Muscle of leg (tissue), 11 donors: ENCODE measurements around the gene TIPRL. TPM values are rescaled to one million over a fixed set of nuclear protein-coding genes. Genes with fewer than 3 reads are reported as not detected.
"Not testable (repeated sequence)": the region's sequence is repeated elsewhere in the genome, so short reads cannot be mapped to it uniquely, and the experiment has no call there.

Experiments
- DNase-seq: peaks from one replicate; pipeline ENCODE4 v3.0.0; 2013
- H3K27ac ChIP-seq: one replicate; pipeline ENCODE4 v1.5.1; 2013; ENCODE audit warnings: mild to moderate bottlenecking, low read length, control low read depth
- H3K27me3 ChIP-seq: one replicate; pipeline ENCODE4 v1.6.1; 2013; ENCODE audit warnings: low read length; ENCODE audit not compliant: control insufficient read depth, insufficient read depth
- H3K36me3 ChIP-seq: one replicate; pipeline ENCODE4 v1.6.1; 2013; ENCODE audit warnings: low read length; ENCODE audit not compliant: control insufficient read depth, insufficient read depth
- H3K4me1 ChIP-seq: one replicate; pipeline ENCODE4 v1.6.1; 2013; ENCODE audit warnings: low read length; ENCODE audit not compliant: control insufficient read depth, insufficient read depth
- H3K4me3 ChIP-seq: one replicate; pipeline ENCODE4 v1.5.1; 2013; ENCODE audit warnings: low read length, control low read depth
- H3K9me3 ChIP-seq: replicated peaks from 2 replicates; pipeline ENCODE4 v1.6.1; 2013; ENCODE audit warnings: low read depth, low read length; ENCODE audit not compliant: control insufficient read depth
- WGBS: methylation state at CpG from one replicate; pipeline ENCODE4 v1.1.5; 2013; ENCODE audit warnings: missing lambda C conversion rate; ENCODE audit not compliant: insufficient coverage; 5-methylcytosine and 5-hydroxymethylcytosine counted together
- polyA plus RNA-seq, 8 donors: library from polyadenylated mRNA; unstranded; fragments of 120-200 nt; gene quantifications; one replicate each; pipeline versions ENCODE4 v1.2.1 to v1.2.3, GENCODE V29; 2013; ENCODE audit warnings: inconsistent platforms in 1 of 8, low replicate concordance in 1 of 8; ENCODE audit not compliant: insufficient read length in 8 of 8, insufficient read depth in 1 of 8
- total RNA-seq: library from RNA; stranded (reverse); fragments of 120-200 nt; gene quantifications from one replicate; pipeline ENCODE4 v1.2.4, GENCODE V29; 2013

Gene TIPRL
- total and polyA plus RNA-seq, 9 donors = 26.2 to 36.1 (median 32.4) TPM

- Histone ChIP-seq H3K4me3 (no peak overlapping the region), H3K36me3 (peaks cover 8% of the 10 kb centered on the region), H3K9me3 (no peaks in the 10 kb centered on the region), H3K27ac (no peak overlapping the region), H3K4me1 (no peaks in the 10 kb centered on the region), H3K27me3 (no peaks in the 10 kb centered on the region)
- DNase-seq = peak; percentile 59
- no CpG with 5 or more reads among the region's 1 CpG for WGBS
Measured at GRCh38 chr1:168202941-168203654, 24.3 kb downstream of the TIPRL start.

DNA sequence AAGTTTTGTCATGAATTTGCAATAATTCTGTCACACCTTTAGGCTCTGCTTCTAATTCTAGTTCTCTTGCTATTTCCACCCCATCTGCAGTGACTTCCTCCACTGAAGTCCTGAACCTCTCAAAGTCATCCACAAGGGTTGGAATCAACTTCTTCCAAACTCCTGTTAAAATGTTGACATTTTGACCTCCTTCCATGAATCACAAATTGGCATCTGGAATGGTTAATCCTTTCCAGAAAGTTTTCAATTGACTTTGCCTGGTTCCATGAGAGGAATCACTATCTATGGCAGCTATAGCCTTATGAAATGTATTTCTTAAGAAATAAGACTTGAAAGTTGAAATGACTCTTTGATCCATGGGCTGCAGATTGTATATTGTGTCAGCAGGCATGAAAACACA is 27.3 kb downstream of the TIPRL start:
- Histone ChIP-seq H3K4me3 (no peak overlapping the region), H3K4me1 (no peaks in the 10 kb centered on the region), H3K36me3 (no peaks in the 10 kb centered on the region)

DNA sequence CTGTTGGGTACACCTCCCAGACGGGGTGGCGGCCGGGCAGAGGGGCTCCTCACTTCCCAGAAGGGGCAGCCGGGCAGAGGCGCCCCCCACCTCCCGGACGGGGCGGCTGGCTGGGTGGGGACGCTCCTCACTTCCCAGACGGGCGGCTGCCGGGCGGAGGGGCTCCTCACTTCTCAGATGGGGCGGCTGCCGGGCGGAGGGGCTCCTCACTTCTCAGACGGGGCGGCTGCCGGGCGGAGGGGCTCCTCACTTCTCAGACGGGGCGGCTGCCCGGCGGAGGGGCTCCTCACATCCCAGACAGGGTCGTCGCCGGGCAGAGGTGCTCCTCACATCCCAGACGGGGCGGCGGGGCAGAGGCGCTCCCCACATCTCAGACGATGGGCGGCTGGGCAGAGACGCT is 28.9 kb downstream of the TIPRL start:
- WGBS = 100% methylated on average over 9 of the region's 34 CpGs

More for the DNA sequence above, 27.3 kb downstream of the TIPRL start:
- H3K27ac ChIP-seq = no peak overlapping the region
- H3K9me3 ChIP-seq = no peaks in the 10 kb centered on the region
- DNase-seq = no peak
- H3K27me3 ChIP-seq = no peaks in the 10 kb centered on the region

DNA sequence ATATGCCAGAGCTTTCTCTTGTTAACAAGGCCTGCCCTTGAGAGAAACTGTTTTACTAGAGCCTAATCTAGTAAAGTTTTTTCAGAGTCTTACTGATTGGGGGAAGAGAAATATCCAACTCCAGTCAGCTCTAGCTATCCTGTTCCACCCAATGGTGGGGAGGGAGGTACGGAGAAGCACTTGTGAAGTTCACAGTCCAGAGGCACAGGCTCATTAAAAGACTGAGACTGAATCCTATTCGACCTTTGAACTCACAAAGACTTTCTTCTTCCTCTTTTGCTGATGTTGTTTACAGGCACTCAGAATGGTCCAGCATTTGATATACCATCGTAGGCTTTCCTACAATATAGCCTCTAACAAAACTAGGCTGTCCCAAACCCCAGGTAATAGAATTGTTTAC is 31.6 kb downstream of the TIPRL start:
- no peaks in the 10 kb centered on the region for H3K36me3 ChIP-seq
- H3K4me1 ChIP-seq = no peaks in the 10 kb centered on the region
- H3K27ac ChIP-seq = no peak overlapping the region
- no CpG with 5 or more reads among the region's 3 CpGs for WGBS
- H3K27me3 ChIP-seq = no peaks in the 10 kb centered on the region
- peaks cover 3% of the 10 kb centered on the region for H3K9me3 ChIP-seq
- no peak for DNase-seq
- no peak overlapping the region for H3K4me3 ChIP-seq

More for the DNA sequence above, 28.9 kb downstream of the TIPRL start:
- H3K9me3 ChIP-seq, H3K4me1 ChIP-seq, DNase-seq, H3K4me3 ChIP-seq, H3K27ac ChIP-seq, H3K36me3 ChIP-seq, H3K27me3 ChIP-seq: not testable (repeated sequence)

DNA sequence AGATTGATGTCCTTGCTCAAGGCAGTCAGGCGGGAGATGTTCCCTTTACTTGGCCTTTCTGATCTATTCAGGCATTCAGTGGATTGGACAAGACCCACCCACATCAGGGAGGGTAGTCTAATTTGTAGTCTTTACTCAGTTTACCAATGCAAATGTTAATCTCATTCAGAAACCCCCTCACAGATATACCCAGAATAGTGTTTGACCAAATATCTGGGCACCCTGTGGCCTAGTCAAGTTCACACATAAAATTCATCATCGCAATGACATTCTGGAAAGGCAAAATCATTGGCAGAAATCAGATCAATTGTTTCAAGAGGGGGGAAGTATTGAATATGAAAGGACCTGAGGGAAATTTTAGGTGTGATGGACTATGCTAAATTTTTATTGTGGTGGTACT is 34.6 kb downstream of the TIPRL start:
- H3K27me3 ChIP-seq = no peaks in the 10 kb centered on the region
- no peaks in the 10 kb centered on the region for H3K4me1 ChIP-seq
- H3K4me3 ChIP-seq = no peak overlapping the region
- H3K9me3 ChIP-seq = peaks cover 3% of the 10 kb centered on the region
- DNase-seq = no peak
- no peaks in the 10 kb centered on the region for H3K36me3 ChIP-seq
- no peak overlapping the region for H3K27ac ChIP-seq
- no CpG with 5 or more reads among the region's 2 CpGs for WGBS

DNA sequence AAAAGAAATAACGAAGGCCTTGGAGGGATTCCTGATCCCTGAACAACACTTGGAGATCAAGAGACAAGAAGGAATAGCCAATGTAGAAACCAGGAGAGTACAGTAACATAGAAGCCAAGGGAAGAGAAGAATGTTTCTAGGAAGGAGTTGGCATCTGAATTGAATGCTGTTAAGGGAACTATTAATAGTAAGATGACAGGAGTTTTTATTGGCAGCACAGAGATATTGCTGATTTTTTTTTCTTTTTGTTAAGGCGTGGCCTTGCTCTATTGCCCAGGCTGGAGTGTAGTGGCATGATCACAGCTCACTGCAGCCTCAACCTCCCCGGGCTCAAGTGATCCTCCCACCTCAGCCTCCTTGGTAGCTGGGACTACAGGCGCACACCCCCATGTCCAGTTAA is 37.4 kb downstream of the TIPRL start:
- DNase-seq = no peak
- H3K27ac ChIP-seq = no peak overlapping the region
- 81% methylated on average over 2 of the region's 4 CpGs for WGBS
- no peaks in the 10 kb centered on the region for H3K27me3 ChIP-seq
- H3K36me3 ChIP-seq = no peaks in the 10 kb centered on the region
- no peaks in the 10 kb centered on the region for H3K4me1 ChIP-seq
- H3K9me3 ChIP-seq = peaks cover 3% of the 10 kb centered on the region
- no peak overlapping the region for H3K4me3 ChIP-seq

- 83% methylated on average over 3 of the region's 4 CpGs for WGBS
- H3K4me3 ChIP-seq = no peak overlapping the region
- no peaks in the 10 kb centered on the region for H3K4me1 ChIP-seq
- DNase-seq = no peak
- no peaks in the 10 kb centered on the region for H3K27me3 ChIP-seq
- H3K36me3 ChIP-seq = no peaks in the 10 kb centered on the region
- no peak overlapping the region for H3K27ac ChIP-seq
- H3K9me3 ChIP-seq = no peaks in the 10 kb centered on the region
Measured at GRCh38 chr1:168217664-168218063, 38.9 kb downstream of the TIPRL start.

- H3K4me1 ChIP-seq = no peaks in the 10 kb centered on the region
- H3K27me3 ChIP-seq = peaks cover 2% of the 10 kb centered on the region
- DNase-seq = no peak
- H3K4me3 ChIP-seq = no peak overlapping the region
- no peak overlapping the region for H3K27ac ChIP-seq
- WGBS = 70% methylated on average over 2 of the region's 4 CpGs
- peaks cover 8% of the 10 kb centered on the region for H3K9me3 ChIP-seq
- no peaks in the 10 kb centered on the region for H3K36me3 ChIP-seq
Measured at GRCh38 chr1:168218658-168219057, 39.9 kb downstream of the TIPRL start.

GRCh38 chr1:168220470-168220871 is 41.7 kb downstream of the TIPRL start:
- no peaks in the 10 kb centered on the region for H3K36me3 ChIP-seq
- DNase-seq = no peak

DNA sequence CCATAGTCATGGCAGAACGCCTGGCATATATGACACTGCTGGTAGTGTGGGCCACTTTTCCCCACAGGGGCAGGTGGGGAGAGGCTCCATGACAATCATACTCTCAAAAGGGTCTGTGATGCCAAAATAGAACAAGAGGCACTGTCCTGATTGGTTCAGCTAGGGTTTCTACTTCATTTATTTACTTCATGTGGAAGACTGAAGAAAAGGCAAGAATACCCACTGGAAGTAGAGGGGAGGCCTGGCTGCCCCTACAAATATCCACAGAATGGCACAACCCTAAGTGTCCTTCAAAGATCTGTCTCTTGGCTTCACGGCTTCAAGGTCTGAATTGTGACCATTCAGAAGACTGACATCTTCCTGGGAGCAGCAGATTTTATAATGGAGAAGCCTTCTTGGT is 42.5 kb downstream of the TIPRL start:
- H3K9me3 ChIP-seq = peaks cover 8% of the 10 kb centered on the region
- 67% methylated on average over 1 of the region's 2 CpGs for WGBS
- peaks cover 2% of the 10 kb centered on the region for H3K27me3 ChIP-seq
- no peak overlapping the region for H3K4me3 ChIP-seq
- no peaks in the 10 kb centered on the region for H3K4me1 ChIP-seq
- H3K36me3 ChIP-seq = no peaks in the 10 kb centered on the region
- no peak for DNase-seq
- H3K27ac ChIP-seq = no peak overlapping the region

More at GRCh38 chr1:168220470-168220871, 41.7 kb downstream of the TIPRL start:
- H3K9me3 ChIP-seq = peaks cover 8% of the 10 kb centered on the region
- no peak overlapping the region for H3K27ac ChIP-seq
- WGBS = no CpG with 5 or more reads among the region's 6 CpGs
- no peak overlapping the region for H3K4me3 ChIP-seq
- H3K27me3 ChIP-seq = peaks cover 2% of the 10 kb centered on the region
- H3K4me1 ChIP-seq = no peaks in the 10 kb centered on the region

GRCh38 chr1:168223261-168223660 is 44.5 kb downstream of the TIPRL start:
- H3K4me1 ChIP-seq = peaks cover 10% of the 10 kb centered on the region
- no peak overlapping the region for H3K4me3 ChIP-seq

More at GRCh38 chr1:168223261-168223660, 44.5 kb downstream of the TIPRL start:
- H3K36me3 ChIP-seq = no peaks in the 10 kb centered on the region
- H3K9me3 ChIP-seq = peaks cover 8% of the 10 kb centered on the region
- no peak overlapping the region for H3K27ac ChIP-seq
- H3K27me3 ChIP-seq = peaks cover 2% of the 10 kb centered on the region
- no peak for DNase-seq
